NB4 (cell line): ENCODE results near the gene DYNLRB2.

Experiments
- DNase-seq: peaks from one replicate; pipeline ENCODE4 v3.0.0; 2010; ENCODE audit warnings: low read depth
- H3K4me3 ChIP-seq: one replicate; pipeline ENCODE4 v1.5.1; 2011; ENCODE audit warnings: mild to moderate bottlenecking, low read depth, low read length, moderate library complexity
- CTCF ChIP-seq: IDR thresholded peaks from one replicate; pipeline ENCODE4 v1.5.1; 2012; ENCODE audit warnings: low read depth, low read length
- MAX ChIP-seq: IDR thresholded peaks from 2 replicates; pipeline ENCODE4 v1.6.1; 2011; ENCODE audit warnings: low read depth, low read length
- MYC ChIP-seq: IDR thresholded peaks from 2 replicates; pipeline ENCODE4 v1.6.1; 2011; ENCODE audit warnings: low read depth, low read length
- POLR2A ChIP-seq: IDR thresholded peaks from 2 replicates; pipeline ENCODE4 v1.6.1; 2011; ENCODE audit warnings: mild to moderate bottlenecking; ENCODE audit not compliant: insufficient read length; ENCODE audit errors: extremely low read depth

The DYNLRB2 gene

GRCh38 chr16:80541306-80541694 is 507 bp downstream of the DYNLRB2 start:
- no peak for DNase-seq
- no peak overlapping the region for H3K4me3 ChIP-seq
- no peak for TF ChIP-seq MAX
- TF ChIP-seq CTCF = no peak
- no peak for TF ChIP-seq MYC
- no peak for TF ChIP-seq POLR2A

- no peak for TF ChIP-seq MAX
- TF ChIP-seq MYC = no peak
- no peak for TF ChIP-seq POLR2A
- TF ChIP-seq CTCF = no peak
- no peak overlapping the region for H3K4me3 ChIP-seq
- no peak for DNase-seq
Observed at GRCh38 chr16:80543162-80543561, 2.4 kb downstream of the DYNLRB2 start.

GRCh38 chr16:80544326-80544725 is 3.5 kb downstream of the DYNLRB2 start:
- no peak overlapping the region for H3K4me3 ChIP-seq
- DNase-seq = no peak
- TF ChIP-seq CTCF (no peak), MYC (no peak), MAX (no peak), POLR2A (no peak)

GRCh38 chr16:80546249-80546648 is 5.5 kb downstream of the DYNLRB2 start:
- no peak overlapping the region for H3K4me3 ChIP-seq
- TF ChIP-seq MAX (no peak), MYC (no peak), POLR2A (no peak), CTCF (no peak)
- no peak for DNase-seq

- no peak overlapping the region for H3K4me3 ChIP-seq
- TF ChIP-seq CTCF (no peak), MYC (no peak), POLR2A (no peak), MAX (no peak)
- DNase-seq = no peak
Observed at GRCh38 chr16:80547145-80547544, 6.4 kb downstream of the DYNLRB2 start.

GRCh38 chr16:80552277-80552676 is 11.5 kb downstream of the DYNLRB2 start:
- TF ChIP-seq POLR2A = no peak
- DNase-seq = no peak
- H3K4me3 ChIP-seq = no peak overlapping the region

GRCh38 chr16:80554033-80554432 is 13.2 kb downstream of the DYNLRB2 start:
- no peak overlapping the region for H3K4me3 ChIP-seq
- no peak for TF ChIP-seq POLR2A
- TF ChIP-seq CTCF = no peak
- TF ChIP-seq MYC = no peak
- no peak for TF ChIP-seq MAX
- no peak for DNase-seq
